ENCODE measurements around the gene MGLL.

GRCh38 chr3:127824151-127824825 is 2.0 kb upstream of the MGLL start:
- TF ChIP-seq CTCF (IDR thresholded peaks at IDR 0.05; ENCODE audit: low read length) (no peak), EZH2 (IDR thresholded peaks at IDR 0.05; ENCODE audit: borderline replicate concordance, low read length) (no peak)

Data from OCI-LY1 (cell line).